Urothelium cell line (cell line): ENCODE measurements around the gene KIF21A.
A peak's percentile ranks its signal among the peaks of the same experiment; 100 is the strongest.

Experiments used
- DNase-seq: peaks from one replicate; pipeline ENCODE4 v3.0.0; 2011; ENCODE audit warnings: low spot score, mixed read lengths
- FAIRE-seq: peaks from 2 replicates; lab custom pipeline; 2011; peaks lifted over from hg19 to GRCh38; lab: Jason Lieb, UNC

Gene KIF21A

GRCh38 chr12:39393179-39393578 is 49.7 kb downstream of the KIF21A start:
- DNase-seq (no peak), FAIRE-seq (no peak)

- FAIRE-seq (no peak), DNase-seq (no peak)
Observed at GRCh38 chr12:39392154-39392925, 50.6 kb downstream of the KIF21A start.

- DNase-seq, result no peak
- FAIRE-seq, result no peak
Observed at GRCh38 chr12:39390752-39391151, 52.2 kb downstream of the KIF21A start.

- FAIRE-seq, result peak; percentile 71
- no peak for DNase-seq
Observed at GRCh38 chr12:39389399-39390150, 53.3 kb downstream of the KIF21A start.

- FAIRE-seq (no peak), DNase-seq (no peak)
Observed at GRCh38 chr12:39386335-39386734, 56.6 kb downstream of the KIF21A start.

GRCh38 chr12:39383114-39383513 is 59.8 kb downstream of the KIF21A start:
- no peak for FAIRE-seq
- no peak for DNase-seq

- FAIRE-seq (no peak), DNase-seq (no peak)
Observed at GRCh38 chr12:39380090-39380489, 62.8 kb downstream of the KIF21A start.

GRCh38 chr12:39378341-39378740 is 64.6 kb downstream of the KIF21A start:
- DNase-seq (no peak), FAIRE-seq (no peak)

GRCh38 chr12:39375206-39375808 is 67.6 kb downstream of the KIF21A start:
- DNase-seq, result no peak
- FAIRE-seq, result peak; percentile 35

- DNase-seq, result no peak
Observed at GRCh38 chr12:39372929-39373328, 70.0 kb downstream of the KIF21A start.

GRCh38 chr12:39372204-39372925 is 70.6 kb downstream of the KIF21A start:
- no peak for DNase-seq
- no peak for FAIRE-seq

More at GRCh38 chr12:39372929-39373328, 70.0 kb downstream of the KIF21A start:
- FAIRE-seq, result no peak

- FAIRE-seq (no peak), DNase-seq (no peak)
Observed at GRCh38 chr12:39369756-39370155, 73.2 kb downstream of the KIF21A start.

GRCh38 chr12:39368891-39369290 is 74.0 kb downstream of the KIF21A start:
- DNase-seq, result no peak
- no peak for FAIRE-seq

GRCh38 chr12:39368096-39368495 is 74.8 kb downstream of the KIF21A start:
- FAIRE-seq, result no peak
- DNase-seq, result no peak

- FAIRE-seq, result no peak
Observed at GRCh38 chr12:39367494-39367893, 75.4 kb downstream of the KIF21A start.

GRCh38 chr12:39365364-39366001 is 77.4 kb downstream of the KIF21A start:
- FAIRE-seq (no peak), DNase-seq (no peak)

More at GRCh38 chr12:39367494-39367893, 75.4 kb downstream of the KIF21A start:
- DNase-seq, result no peak

GRCh38 chr12:39364196-39364595 is 78.7 kb downstream of the KIF21A start:
- DNase-seq, result no peak

GRCh38 chr12:39359645-39360044 is 83.3 kb downstream of the KIF21A start:
- DNase-seq (no peak), FAIRE-seq (no peak)

More at GRCh38 chr12:39364196-39364595, 78.7 kb downstream of the KIF21A start:
- FAIRE-seq, result no peak

- FAIRE-seq (no peak), DNase-seq (no peak)
Observed at GRCh38 chr12:39357041-39357440, 85.9 kb downstream of the KIF21A start.

- no peak for FAIRE-seq
Observed at GRCh38 chr12:39355841-39356240, 87.1 kb downstream of the KIF21A start.

More at GRCh38 chr12:39355841-39356240, 87.1 kb downstream of the KIF21A start:
- DNase-seq, result no peak
